Lower leg skin (tissue), 4 donors: ENCODE measurements around the gene SEMA3C. TPM values are rescaled to one million over a fixed set of nuclear protein-coding genes. Genes with fewer than 3 reads are reported as not detected.

Source experiments
- DNase-seq, 2 donors: peaks; one replicate each; pipeline ENCODE4 v3.0.0-alpha.2; 2019; ENCODE audit warnings: low spot score in 2 of 2
- H3K4me3 ChIP-seq: fragments of 200-600 bp; sonication (generic); 2 replicates; pipeline ENCODE4 v1.5.1; 2017; ENCODE audit warnings: mild to moderate bottlenecking, low read depth; ENCODE audit not compliant: poor library complexity, severe bottlenecking
- POLR2A ChIP-seq, 2 donors: fragments of 450-650 bp; IDR thresholded peaks; one replicate each; pipeline ENCODE4 v1.6.1; 2016 to 2017; ENCODE audit warnings: antibody characterized with exemption in 2 of 2, mild to moderate bottlenecking in 1 of 2, moderate library complexity in 1 of 2
- WGBS, 2 donors: methylation state at CpG; one replicate each; pipeline ENCODE4 v1.1.5; 2018; 5-methylcytosine and 5-hydroxymethylcytosine counted together
- intact Hi-C: fragments of 100-400 bp; cut with DNase I; formaldehyde crosslinking; loops from one replicate; pipeline ENCODE4 v1.15.0; 2023; ENCODE audit warnings: low total_unique reads
- total RNA-seq, 4 donors: library from RNA; depleted of rRNA; stranded (reverse); fragments of >200 nt; gene quantifications; one replicate each; pipeline ENCODE4 v1.1.0, GENCODE V29; 2016
- TF ChIP-seq, protein P1 (sequence below), 3 donors: fragments of 450-650 bp; IDR thresholded peaks; one replicate each; pipeline ENCODE4 v1.5.1; 2016; ENCODE audit warnings: antibody characterized with exemption in 3 of 3, mild to moderate bottlenecking in 3 of 3, moderate library complexity in 2 of 3

SEMA3C gene
- total RNA-seq, 4 donors from 2014 or later: 53.0 to 96.6 (median 70.7) TPM

DNA sequence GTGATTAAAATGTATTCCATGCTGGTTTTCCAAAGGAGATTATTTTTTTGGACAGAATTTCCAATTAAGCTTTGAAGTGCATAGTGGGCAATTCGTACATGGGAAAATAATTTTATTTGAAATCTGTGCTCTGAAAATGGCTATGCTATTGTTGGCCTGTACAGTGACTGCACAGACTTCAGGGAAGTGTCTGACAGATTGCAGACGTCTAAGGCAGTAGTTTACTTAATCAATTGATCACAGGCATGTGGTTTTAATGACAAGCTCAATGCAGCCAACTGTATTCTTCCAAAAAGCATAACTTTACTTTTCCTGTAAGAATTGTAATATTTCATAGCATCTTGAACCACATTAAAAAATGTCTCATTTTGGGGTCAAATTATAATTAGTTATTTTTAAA lies 102.0 kb downstream of the SEMA3C start:
- DNase-seq: no peak
- intact Hi-C loops: no loop called here
- TF ChIP-seq, protein P1, sequence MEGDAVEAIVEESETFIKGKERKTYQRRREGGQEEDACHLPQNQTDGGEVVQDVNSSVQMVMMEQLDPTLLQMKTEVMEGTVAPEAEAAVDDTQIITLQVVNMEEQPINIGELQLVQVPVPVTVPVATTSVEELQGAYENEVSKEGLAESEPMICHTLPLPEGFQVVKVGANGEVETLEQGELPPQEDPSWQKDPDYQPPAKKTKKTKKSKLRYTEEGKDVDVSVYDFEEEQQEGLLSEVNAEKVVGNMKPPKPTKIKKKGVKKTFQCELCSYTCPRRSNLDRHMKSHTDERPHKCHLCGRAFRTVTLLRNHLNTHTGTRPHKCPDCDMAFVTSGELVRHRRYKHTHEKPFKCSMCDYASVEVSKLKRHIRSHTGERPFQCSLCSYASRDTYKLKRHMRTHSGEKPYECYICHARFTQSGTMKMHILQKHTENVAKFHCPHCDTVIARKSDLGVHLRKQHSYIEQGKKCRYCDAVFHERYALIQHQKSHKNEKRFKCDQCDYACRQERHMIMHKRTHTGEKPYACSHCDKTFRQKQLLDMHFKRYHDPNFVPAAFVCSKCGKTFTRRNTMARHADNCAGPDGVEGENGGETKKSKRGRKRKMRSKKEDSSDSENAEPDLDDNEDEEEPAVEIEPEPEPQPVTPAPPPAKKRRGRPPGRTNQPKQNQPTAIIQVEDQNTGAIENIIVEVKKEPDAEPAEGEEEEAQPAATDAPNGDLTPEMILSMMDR (IDR thresholded peaks at IDR 0.05): no peak
- no peak for TF ChIP-seq POLR2A (IDR thresholded peaks at IDR 0.05)
- WGBS, 2 donors: 48 to 64% methylated on average over 2 of the region's 2 CpGs
- no peak overlapping the region for H3K4me3 ChIP-seq

DNA sequence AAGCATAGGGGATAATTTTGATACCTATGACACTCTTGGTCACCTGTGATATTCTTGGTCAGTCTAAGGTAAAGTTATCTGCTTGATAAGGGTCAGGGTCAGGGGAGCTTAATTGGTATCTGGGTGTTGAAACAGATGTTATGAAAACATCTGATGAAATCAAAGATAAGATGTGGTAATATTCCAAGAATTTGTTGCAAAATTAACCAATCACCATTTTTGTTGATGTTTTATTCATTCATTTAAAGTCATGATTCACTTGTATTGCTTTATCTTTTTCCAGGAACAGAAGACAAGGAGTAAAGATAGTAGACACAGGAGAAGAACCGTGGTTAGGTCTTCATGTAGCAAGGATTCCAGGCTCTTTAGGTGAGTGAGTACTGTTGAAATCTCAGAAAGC lies 103.1 kb downstream of the SEMA3C start:
- H3K4me3 ChIP-seq: no peak overlapping the region
- WGBS, 2 donors: 81 to 89% methylated on average over 1 of the region's 1 CpG
- no peak for DNase-seq
- intact Hi-C loops: no loop called here
- TF ChIP-seq POLR2A (IDR thresholded peaks at IDR 0.05): no peak
- TF ChIP-seq, protein P1 (IDR thresholded peaks at IDR 0.05): no peak

DNA sequence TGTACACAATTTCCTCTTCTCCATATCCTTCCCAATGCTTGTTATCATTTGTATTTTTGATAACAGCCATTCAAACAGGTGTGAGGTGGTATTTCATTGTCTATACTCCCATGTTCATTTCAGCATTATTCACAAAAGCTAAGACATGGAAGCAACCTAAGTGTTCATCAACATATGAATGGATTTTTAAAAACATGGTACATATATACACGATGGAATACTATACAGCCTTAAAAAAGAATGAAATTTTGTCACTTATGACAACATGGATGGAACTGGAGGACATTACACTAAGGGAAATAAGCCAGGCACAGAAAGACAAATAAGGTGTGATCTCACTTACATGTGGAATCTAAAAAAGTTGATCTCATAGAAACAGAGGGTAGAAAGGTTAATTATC lies 109.3 kb downstream of the SEMA3C start:
- DNase-seq: no peak
- intact Hi-C loops: no loop called here
- WGBS, 2 donors: 91 to 98% methylated on average over 1 of the region's 1 CpG
- H3K4me3 ChIP-seq: no peak overlapping the region
- no peak for TF ChIP-seq POLR2A (IDR thresholded peaks at IDR 0.05)
- TF ChIP-seq, protein P1 (IDR thresholded peaks at IDR 0.05): no peak

DNA sequence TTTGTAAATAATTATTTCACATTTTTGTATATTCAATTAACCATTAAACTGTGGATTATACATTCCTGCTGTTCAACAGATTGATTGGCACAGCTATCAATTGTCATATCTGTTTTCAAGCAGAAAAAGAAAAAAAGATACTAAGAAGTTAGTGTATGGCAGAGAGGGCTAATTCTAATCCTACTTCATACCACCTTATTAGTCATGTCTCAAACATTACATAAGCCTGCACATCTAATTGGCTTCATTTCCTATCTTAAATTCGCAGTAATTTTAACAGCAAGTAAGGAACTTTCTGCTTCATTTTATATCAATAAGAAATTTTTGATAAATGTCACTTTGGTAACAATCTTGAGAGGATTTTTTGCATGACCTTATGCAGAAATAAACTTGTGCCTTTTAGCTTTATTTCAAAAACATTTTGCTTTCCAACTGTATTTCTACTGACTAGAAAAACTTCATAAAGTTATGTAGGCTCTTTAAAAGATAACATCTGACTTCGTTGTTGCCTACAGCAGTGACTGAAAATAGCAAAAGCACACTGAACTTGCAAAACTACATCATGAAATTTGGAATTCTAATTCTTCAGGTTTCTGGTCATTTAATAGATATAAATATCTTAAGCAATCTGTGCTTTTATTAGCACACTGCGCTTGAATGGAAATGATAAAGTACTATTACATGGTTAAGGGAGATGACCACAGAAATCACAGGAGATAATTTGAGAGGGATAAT lies 111.5 kb downstream of the SEMA3C start:
- no peak for DNase-seq
- TF ChIP-seq POLR2A (IDR thresholded peaks at IDR 0.05): no peak
- TF ChIP-seq, protein P1 (IDR thresholded peaks at IDR 0.05): no peak
- WGBS, 2 donors: 42 to 52% methylated on average over 3 of the region's 3 CpGs
- H3K4me3 ChIP-seq: no peak overlapping the region
- intact Hi-C loops: no loop called here

DNA sequence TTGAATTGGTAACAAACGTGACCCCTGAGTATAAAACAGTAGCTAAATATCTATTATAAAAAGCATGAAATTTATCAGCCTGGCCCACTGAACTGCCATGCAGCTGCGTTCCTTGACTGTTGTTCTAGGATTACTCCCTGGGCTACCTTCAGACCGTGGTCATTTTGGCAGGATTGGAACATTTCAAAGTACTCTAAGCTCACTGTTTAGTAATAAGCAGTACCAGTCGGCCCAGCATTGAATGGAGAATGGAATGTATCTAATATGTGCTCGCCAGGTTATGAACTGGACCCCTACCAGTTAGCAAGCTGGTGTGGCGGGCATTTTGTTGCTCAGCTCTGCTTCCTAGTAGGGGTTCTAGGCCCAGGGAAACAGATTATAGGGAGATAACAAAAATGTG lies 112.2 kb downstream of the SEMA3C start:
- intact Hi-C loops: no loop called here
- H3K4me3 ChIP-seq: no peak overlapping the region
- TF ChIP-seq, protein P1 (IDR thresholded peaks at IDR 0.05): no peak
- TF ChIP-seq POLR2A (IDR thresholded peaks at IDR 0.05): no peak
- 78 to 79% methylated on average over 6 of the region's 6 CpGs for WGBS, 2 donors
- DNase-seq: no peak

DNA sequence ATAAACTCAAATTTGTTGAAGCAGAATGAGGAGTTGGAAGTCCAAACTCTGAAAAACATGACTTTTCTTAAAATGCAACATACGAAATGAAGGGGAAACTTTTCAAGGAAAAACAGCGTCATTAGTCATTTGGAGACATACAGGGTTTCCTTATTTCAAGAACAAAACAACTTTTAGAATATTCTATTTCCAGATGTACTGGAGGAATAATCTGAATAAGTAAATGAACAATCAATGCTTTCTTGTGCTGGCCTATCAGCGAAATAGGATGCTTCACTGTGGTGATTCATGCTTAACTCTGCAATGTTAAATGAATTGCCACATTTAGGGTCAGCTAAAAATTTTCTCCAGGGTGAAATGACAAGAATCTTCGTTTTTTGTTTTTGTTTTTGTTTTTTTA lies 114.3 kb downstream of the SEMA3C start:
- intact Hi-C loops: no loop called here
- no peak for TF ChIP-seq POLR2A (IDR thresholded peaks at IDR 0.05)
- no peak overlapping the region for H3K4me3 ChIP-seq
- DNase-seq: no peak
- WGBS, 2 donors: 78 to 80% methylated on average over 4 of the region's 4 CpGs
